SK-N-DZ (cell line): Measurements from ENCODE around the gene TM4SF1.
"Not testable (repeated sequence)": the region's sequence is repeated elsewhere in the genome, so short reads cannot be mapped to it uniquely, and the experiment has no call there.

Source experiments
- DNase-seq: peaks from one replicate; pipeline ENCODE4 v3.0.0-alpha.2; 2015; ENCODE audit warnings: low spot score

The TM4SF1 gene

GRCh38 chr3:149343951-149344350 is 33.5 kb downstream of the TM4SF1 start:
- DNase-seq = no peak

GRCh38 chr3:149342413-149343380 is 34.8 kb downstream of the TM4SF1 start:
- no peak for DNase-seq

DNA sequence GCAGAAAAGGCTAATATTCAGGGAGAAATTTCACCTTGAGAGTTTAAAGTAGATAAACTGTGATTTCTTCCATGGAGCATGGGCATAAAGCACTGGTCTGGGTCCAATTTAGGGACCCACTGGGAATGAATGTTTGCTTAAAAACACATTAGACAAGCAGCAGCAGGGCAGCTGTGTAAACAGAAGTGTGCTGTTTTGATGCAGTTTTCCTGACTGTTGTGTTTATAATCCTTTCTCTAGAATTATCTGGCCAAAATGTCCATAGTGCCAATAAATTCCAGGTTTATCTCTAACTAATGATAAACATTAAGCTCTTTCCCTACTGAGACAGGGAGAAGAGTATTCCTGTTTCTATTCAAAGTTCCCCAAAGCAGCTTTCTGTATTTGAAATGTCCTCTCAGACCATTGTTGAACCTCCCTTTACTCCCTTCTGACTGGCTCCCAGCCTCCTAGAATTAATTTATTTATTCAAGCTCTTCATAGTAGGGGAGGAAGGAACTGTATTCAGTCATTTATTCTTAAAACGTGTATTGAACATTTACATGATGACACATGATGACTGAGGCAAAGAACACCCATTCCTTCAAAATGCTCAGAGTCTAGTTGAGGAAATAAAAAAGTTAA is 37.0 kb downstream of the TM4SF1 start:
- DNase-seq = no peak

GRCh38 chr3:149339931-149340309 is 37.5 kb downstream of the TM4SF1 start:
- no peak for DNase-seq

DNA sequence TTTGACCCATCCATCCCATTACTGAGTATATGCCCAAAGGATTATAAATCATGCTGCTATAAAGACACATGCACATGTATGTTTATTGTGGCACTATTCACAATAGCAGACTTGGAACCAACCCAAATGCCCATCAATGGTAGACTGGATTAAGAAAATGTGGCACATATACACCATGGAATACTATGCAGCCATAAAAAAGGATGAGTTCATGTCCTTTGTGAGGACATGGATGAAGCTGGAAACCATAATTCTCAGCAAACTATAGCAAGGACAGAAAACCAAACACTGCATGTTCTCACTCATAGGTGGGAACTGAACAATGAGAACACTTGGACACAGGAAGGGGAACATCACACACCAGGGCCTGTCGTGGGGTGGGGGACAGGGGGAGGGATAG is 40.0 kb downstream of the TM4SF1 start:
- not testable (repeated sequence) for DNase-seq

DNA sequence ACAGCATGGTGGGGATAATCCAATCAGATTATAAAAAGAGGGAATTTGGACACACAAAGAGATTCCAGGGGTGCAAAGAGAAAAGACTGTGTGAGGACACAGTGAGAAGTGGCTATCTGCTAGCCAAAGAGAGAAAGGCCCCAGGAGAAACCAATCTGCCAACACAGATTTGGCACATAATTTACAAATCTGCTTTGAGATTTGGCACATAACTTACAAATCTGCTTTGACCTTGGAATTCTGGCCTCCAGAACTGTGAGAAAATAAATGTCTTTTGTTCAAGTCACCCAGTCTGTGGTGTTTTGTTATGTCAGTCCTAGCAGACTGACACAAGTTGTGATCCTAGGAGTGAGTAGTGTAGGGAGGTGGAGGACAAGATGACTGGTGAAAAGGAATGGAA is 40.5 kb downstream of the TM4SF1 start:
- no peak for DNase-seq

DNA sequence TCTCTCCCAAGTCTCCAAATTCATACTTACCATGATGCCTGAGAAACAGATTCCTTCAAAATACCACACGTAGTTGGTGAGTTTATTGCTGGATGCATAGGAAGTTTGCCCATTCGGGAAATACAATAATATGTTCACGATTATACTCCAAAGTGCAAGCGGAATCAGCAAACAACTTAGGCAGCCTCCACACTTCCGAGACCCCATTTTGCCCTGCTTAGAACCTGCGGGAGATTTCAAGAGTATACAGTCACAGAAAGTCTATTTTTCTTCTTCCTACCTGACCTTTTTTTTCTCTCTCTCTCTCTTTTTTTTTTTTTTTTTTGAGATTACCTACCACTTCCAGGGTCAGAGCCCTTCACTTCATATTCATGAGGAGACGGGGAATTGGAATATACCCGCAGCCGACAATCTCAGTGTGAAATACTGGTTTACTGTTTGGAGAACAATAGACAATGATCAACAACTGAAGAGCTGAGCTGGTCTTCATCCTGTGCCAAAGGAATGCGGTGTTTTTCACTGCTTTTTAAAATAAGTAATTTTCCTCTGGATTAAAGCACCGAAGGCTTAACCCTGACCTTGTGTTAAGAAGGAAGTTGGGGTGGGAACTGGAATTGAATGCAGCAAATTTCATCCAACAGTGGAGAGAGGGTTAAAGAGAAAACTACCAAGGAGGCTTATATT is 44.1 kb downstream of the TM4SF1 start, which contains the start of gene TM4SF18:
Gene TM4SF18, minus strand, starts transcription at position 461 of the 684 bp plus-strand sequence. Its CDS starts 254 bp downstream, at position 207.
- DNase-seq = no peak

GRCh38 chr3:149332771-149333170 is 44.7 kb downstream of the TM4SF1 start:
- no peak for DNase-seq

DNA sequence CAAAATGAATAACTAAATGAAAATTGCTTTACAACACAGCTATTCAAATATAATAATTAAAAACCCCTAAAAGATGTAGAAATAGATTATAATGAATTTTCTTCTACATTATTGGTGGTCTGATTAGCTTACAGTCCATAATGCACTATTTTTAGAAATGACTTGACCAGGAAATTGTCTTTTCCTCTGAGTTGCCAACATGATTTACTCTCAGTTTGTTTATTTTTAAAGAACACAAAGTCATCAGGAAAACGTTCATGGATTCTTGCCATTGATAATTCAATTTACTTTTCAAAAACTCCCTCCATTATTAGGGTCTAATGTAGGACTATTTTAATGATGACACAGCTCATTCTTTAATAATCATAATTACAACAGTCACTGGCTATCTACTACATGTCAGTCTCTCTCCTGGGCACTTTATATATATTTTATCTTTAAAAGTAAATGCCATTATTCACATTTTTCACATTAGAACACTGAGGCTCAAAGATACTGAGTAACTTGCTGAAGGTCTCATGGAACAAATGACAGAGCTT is 45.2 kb downstream of the TM4SF1 start:
- no peak for DNase-seq

GRCh38 chr3:149331396-149331795 is 46.1 kb downstream of the TM4SF1 start:
- DNase-seq = no peak

GRCh38 chr3:149330609-149331331 is 46.7 kb downstream of the TM4SF1 start:
- no peak for DNase-seq

DNA sequence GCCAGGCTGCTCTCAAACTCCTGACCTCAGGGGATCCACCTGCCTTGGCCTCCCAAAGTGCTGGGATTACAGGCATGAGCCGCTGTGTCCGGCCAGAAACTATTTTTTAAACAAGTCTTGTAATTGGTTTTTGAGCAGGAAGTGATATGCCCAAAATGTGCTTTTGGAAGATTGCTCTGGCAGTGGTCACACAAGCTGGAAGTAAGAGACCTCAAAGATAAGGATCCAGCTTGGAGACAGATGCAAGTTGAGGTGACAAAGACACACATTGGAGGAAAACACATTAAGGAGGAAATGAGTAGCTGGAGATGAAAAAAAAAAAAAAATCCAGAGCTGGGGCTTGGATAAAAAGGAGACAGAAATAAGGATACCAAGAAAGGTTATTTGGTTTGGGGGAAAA is 50.3 kb downstream of the TM4SF1 start:
- DNase-seq = no peak

DNA sequence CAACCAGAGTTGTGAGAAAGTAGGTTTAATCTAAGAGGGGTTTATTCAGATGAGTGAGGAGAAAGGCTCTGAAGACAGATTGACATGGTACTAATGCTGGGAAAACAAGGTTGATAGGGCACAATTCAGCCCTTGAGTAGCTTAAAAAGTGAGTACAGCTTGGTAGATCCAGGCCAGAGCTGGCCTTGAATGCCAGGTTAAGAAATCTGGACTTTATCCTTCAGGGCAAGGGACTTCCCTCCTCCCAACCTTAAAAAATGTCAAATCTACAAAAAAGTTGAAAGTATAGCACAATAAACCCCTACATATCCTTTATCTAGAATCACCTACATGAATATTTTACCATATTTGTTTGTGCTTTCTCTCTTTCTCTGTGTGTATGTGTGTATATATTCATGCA is 51.9 kb downstream of the TM4SF1 start:
- DNase-seq = no peak

- no peak for DNase-seq
These were observed 53.1 kb downstream of the TM4SF1 start for GRCh38 chr3:149324332-149324731.

DNA sequence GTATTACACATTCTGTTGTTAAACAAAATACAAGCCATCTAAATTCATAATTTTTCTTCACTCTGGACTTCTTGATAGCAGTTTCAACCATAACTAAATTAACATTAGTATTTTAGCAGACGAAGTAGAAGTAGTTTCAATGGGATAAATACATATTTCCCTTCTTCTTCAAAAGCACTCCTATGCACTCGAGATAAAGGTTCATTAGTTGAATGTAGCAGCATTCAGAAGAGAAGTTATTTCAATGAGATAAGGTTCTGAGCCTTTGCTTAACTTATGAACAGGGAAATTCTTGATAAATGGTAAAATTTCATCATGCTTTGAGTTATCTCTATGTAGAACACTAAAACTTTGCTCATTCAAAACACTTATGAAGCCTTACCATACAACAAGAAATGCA is 55.8 kb downstream of the TM4SF1 start:
- DNase-seq = no peak

DNA sequence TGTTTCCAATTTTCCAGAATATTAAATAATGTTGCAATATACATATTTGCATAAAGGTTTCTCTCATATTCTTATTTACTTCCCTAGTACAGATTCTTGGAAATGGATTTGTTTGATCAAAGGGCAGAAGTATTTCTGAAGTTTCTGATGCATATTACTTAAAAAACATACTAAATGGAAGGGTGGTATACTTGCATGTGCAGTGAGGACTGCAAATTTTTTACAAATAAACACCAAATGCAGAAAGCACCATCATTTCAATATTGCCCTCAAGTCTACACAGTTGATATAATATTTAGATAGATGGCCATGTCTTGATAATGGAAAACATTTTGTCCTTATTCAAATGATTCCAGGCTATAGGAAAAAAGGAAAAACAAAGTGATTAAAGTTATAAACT is 56.3 kb downstream of the TM4SF1 start:
- no peak for DNase-seq

- DNase-seq = no peak
These were observed 57.7 kb downstream of the TM4SF1 start for GRCh38 chr3:149319750-149320149.
